Activated CD8-positive, alpha-beta memory T cell treated with anti-CD3 and anti-CD28 coated beads, Interleukin-2, amount 10 ng/mL, durations not matched to agents 7 days and 5 days (primary cell): ENCODE results near the gene CCDC93. TPM values are rescaled to one million over a fixed set of nuclear protein-coding genes. Genes with fewer than 3 reads are reported as not detected.
"Not testable (repeated sequence)": the region's sequence is repeated elsewhere in the genome, so short reads cannot be mapped to it uniquely, and the experiment has no call there.

Experiments
- ATAC-seq: fragments of 150-1000 bp; cut with Tn5 transposase; one replicate; pipeline ENCODE4 v1.10.0; 2021; ENCODE audit warnings: moderate library complexity
- CTCF ChIA-PET: fragments of 350-600 bp; sonication (Branson Sonifier 250); formaldehyde crosslinking; loops from one replicate; lab custom pipeline; 2021; ENCODE audit warnings: antibody characterized with exemption; lab: Charles Lee
- DNase-seq: peaks from one replicate; pipeline ENCODE4 v3.0.0-alpha.2; 2020
- H3K27ac Mint-ChIP-seq: one replicate; pipeline ENCODE4 v1.8.0; 2021; ENCODE audit warnings: mild to moderate bottlenecking, mixed read lengths
- H3K27me3 Mint-ChIP-seq: one replicate; pipeline ENCODE4 v1.8.0; 2021; ENCODE audit warnings: mixed read lengths
- H3K36me3 Mint-ChIP-seq: one replicate; pipeline ENCODE4 v1.8.0; 2021; ENCODE audit warnings: mild to moderate bottlenecking, mixed read lengths
- H3K4me1 Mint-ChIP-seq: one replicate; pipeline ENCODE4 v1.8.0; 2021; ENCODE audit warnings: mixed read lengths
- H3K4me3 Mint-ChIP-seq: one replicate; pipeline ENCODE4 v1.8.0; 2021; ENCODE audit warnings: mild to moderate bottlenecking, moderate library complexity, mixed read lengths
- H3K9me3 Mint-ChIP-seq: one replicate; pipeline ENCODE4 v1.8.0; 2022; ENCODE audit warnings: low read depth, mixed read lengths
- total RNA-seq, 2 experiments: library from RNA; stranded (reverse); gene quantifications; one replicate each; pipeline ENCODE4 v1.2.3, GENCODE V29; 2021

Gene CCDC93
- total RNA-seq, 2 experiments from 2014 or later: 36.9 to 42.0 TPM

- CTCF ChIA-PET: interaction anchor here (0.7 to 4.7 kb wide), 17 partner anchors 8 to 850 kb away, joined by 3 to 13 read pairs (median 3); partner anchors contain the start of gene CCDC93
- no peak overlapping the region for H3K4me3 Mint-ChIP-seq
- H3K9me3 Mint-ChIP-seq: peaks cover 4% of the 10 kb centered on the region
- peak; percentile 62 for DNase-seq
- H3K27me3 Mint-ChIP-seq: peaks cover 60% of the 10 kb centered on the region
- H3K4me1 Mint-ChIP-seq: peaks cover 2% of the 10 kb centered on the region
- H3K27ac Mint-ChIP-seq: no peak overlapping the region
- peaks cover 4% of the 10 kb centered on the region for H3K36me3 Mint-ChIP-seq
- ATAC-seq: peak; percentile 67
Observed at GRCh38 chr2:118032169-118033013, 18.5 kb upstream of the CCDC93 start.

- Mint-ChIP-seq H3K9me3 (peaks cover 4% of the 10 kb centered on the region), H3K27me3 (peaks cover 59% of the 10 kb centered on the region), H3K4me3 (no peak overlapping the region), H3K27ac (no peak overlapping the region), H3K4me1 (peaks cover 2% of the 10 kb centered on the region), H3K36me3 (peaks cover 4% of the 10 kb centered on the region)
- CTCF ChIA-PET: interaction anchor here (1.2 to 1.7 kb wide), 2 partner anchors 17 to 37 kb away, joined by 3 to 10 read pairs; partner anchors contain the start of gene CCDC93
- ATAC-seq (no peak), DNase-seq (no peak)
Observed at GRCh38 chr2:118031566-118031965, 17.7 kb upstream of the CCDC93 start.

- Mint-ChIP-seq H3K9me3 (no peaks in the 10 kb centered on the region), H3K4me3 (no peak overlapping the region), H3K27ac (no peak overlapping the region), H3K27me3 (peaks cover 53% of the 10 kb centered on the region), H3K36me3 (no peaks in the 10 kb centered on the region), H3K4me1 (peaks cover 2% of the 10 kb centered on the region)
- CTCF ChIA-PET: interaction anchor here (1.0 to 1.5 kb wide), 4 partner anchors 15 to 26 kb away, joined by 3 to 6 read pairs (median 4); partner anchors contain the start of gene CCDC93
- no peak for ATAC-seq
- no peak for DNase-seq
Observed at GRCh38 chr2:118029025-118029424, 15.2 kb upstream of the CCDC93 start.

GRCh38 chr2:118021356-118021755 is 7.5 kb upstream of the CCDC93 start:
- DNase-seq: no peak
- CTCF ChIA-PET: interaction anchor here (1.0 to 2.2 kb wide), 4 partner anchors 12 to 26 kb away, joined by 3 to 7 read pairs (median 3); no protein-coding TSS in a partner anchor
- ATAC-seq: no peak
- Mint-ChIP-seq H3K4me3 (no peak overlapping the region), H3K4me1 (peaks cover 8% of the 10 kb centered on the region), H3K36me3 (peaks cover 2% of the 10 kb centered on the region), H3K27ac (no peak overlapping the region), H3K9me3 (no peaks in the 10 kb centered on the region), H3K27me3 (peaks cover 8% of the 10 kb centered on the region)

GRCh38 chr2:118019821-118020220 is 6.0 kb upstream of the CCDC93 start:
- Mint-ChIP-seq H3K4me1 (peaks cover 14% of the 10 kb centered on the region), H3K9me3 (no peaks in the 10 kb centered on the region), H3K27ac (no peak overlapping the region), H3K4me3 (no peak overlapping the region), H3K36me3 (peaks cover 2% of the 10 kb centered on the region), H3K27me3 (peaks cover 6% of the 10 kb centered on the region)
- no peak for DNase-seq
- CTCF ChIA-PET: interaction anchor here (1.0 kb wide), 1 partner anchor 13 kb away, joined by 3 read pairs; no protein-coding TSS in a partner anchor
- ATAC-seq: no peak

- CTCF ChIA-PET: interaction anchor here (1.7 to 2.7 kb wide), 3 partner anchors 13 to 202 kb away, joined by 5 to 11 read pairs (median 7); partner anchors contain the start of gene DDX18
- H3K27me3 Mint-ChIP-seq: no peaks in the 10 kb centered on the region
- H3K36me3 Mint-ChIP-seq: peaks cover 3% of the 10 kb centered on the region
- H3K4me1 Mint-ChIP-seq: peaks cover 27% of the 10 kb centered on the region
- H3K27ac Mint-ChIP-seq: no peak overlapping the region
- ATAC-seq: no peak
- H3K9me3 Mint-ChIP-seq: no peaks in the 10 kb centered on the region
- DNase-seq: peak; percentile 48
- H3K4me3 Mint-ChIP-seq: no peak overlapping the region
Observed at GRCh38 chr2:118016911-118017310, 3.0 kb upstream of the CCDC93 start.

- H3K9me3 Mint-ChIP-seq, H3K27ac Mint-ChIP-seq: not testable (repeated sequence)
- peaks cover 33% of the 10 kb centered on the region for H3K4me1 Mint-ChIP-seq
Observed at GRCh38 chr2:118015761-118016160, 1.9 kb upstream of the CCDC93 start.

GRCh38 chr2:118014492-118014824 is 588 bp upstream of the CCDC93 start:
- CTCF ChIA-PET: interaction anchor here (0.7 to 3.0 kb wide), 7 partner anchors 11 to 200 kb away, joined by 3 to 52 read pairs (median 4); partner anchors contain the start of genes DDX18 and INSIG2
- no peaks in the 10 kb centered on the region for H3K9me3 Mint-ChIP-seq
- ATAC-seq (no peak), DNase-seq (no peak)
- H3K27ac Mint-ChIP-seq: peak overlapping the region; percentile 79
- H3K4me3 Mint-ChIP-seq: peak overlapping the region; percentile 87
- no peaks in the 10 kb centered on the region for H3K27me3 Mint-ChIP-seq
- peaks cover 14% of the 10 kb centered on the region for H3K36me3 Mint-ChIP-seq
- peaks cover 39% of the 10 kb centered on the region for H3K4me1 Mint-ChIP-seq

More at GRCh38 chr2:118015761-118016160, 1.9 kb upstream of the CCDC93 start:
- DNase-seq, ATAC-seq, H3K4me3 Mint-ChIP-seq, H3K36me3 Mint-ChIP-seq, H3K27me3 Mint-ChIP-seq: not testable (repeated sequence)
- CTCF ChIA-PET: interaction anchor here (2.7 to 3.0 kb wide), 2 partner anchors 12 to 201 kb away, joined by 11 to 52 read pairs; partner anchors contain the start of gene DDX18

- Mint-ChIP-seq H3K27me3 (no peaks in the 10 kb centered on the region), H3K4me1 (peaks cover 39% of the 10 kb centered on the region), H3K4me3 (peak overlapping the region; percentile 87)
Observed at GRCh38 chr2:118013221-118013723, 598 bp downstream of the CCDC93 start.

GRCh38 chr2:118012778-118013177 is 1.1 kb downstream of the CCDC93 start:
- Mint-ChIP-seq H3K4me1 (peaks cover 39% of the 10 kb centered on the region), H3K27ac (peak overlapping the region; percentile 72), H3K4me3 (peak overlapping the region; percentile 87), H3K27me3 (no peaks in the 10 kb centered on the region), H3K9me3 (no peaks in the 10 kb centered on the region), H3K36me3 (peaks cover 18% of the 10 kb centered on the region)
- DNase-seq (no peak), ATAC-seq (no peak)
- CTCF ChIA-PET: interaction anchor here (2.3 kb wide), 2 partner anchors 10 to 198 kb away, joined by 10 to 19 read pairs; partner anchors contain the start of gene DDX18

More at GRCh38 chr2:118013221-118013723, 598 bp downstream of the CCDC93 start:
- CTCF ChIA-PET: interaction anchor here (1.0 to 3.0 kb wide), 5 partner anchors 10 to 199 kb away, joined by 3 to 52 read pairs (median 18); partner anchors contain the start of gene DDX18
- no peaks in the 10 kb centered on the region for H3K9me3 Mint-ChIP-seq
- peaks cover 14% of the 10 kb centered on the region for H3K36me3 Mint-ChIP-seq
- peak; percentile 28 for ATAC-seq
- peak; percentile 55 for DNase-seq
- H3K27ac Mint-ChIP-seq: peak overlapping the region; percentile 87

- CTCF ChIA-PET: interaction anchor here (2.3 kb wide), 1 partner anchor 196 kb away, joined by 10 read pairs; the partner anchor contains the start of gene DDX18
- no peak overlapping the region for H3K27ac Mint-ChIP-seq
- no peak for DNase-seq
Observed at GRCh38 chr2:118010473-118010872, 3.4 kb downstream of the CCDC93 start.

GRCh38 chr2:118006861-118007260 is 7.0 kb downstream of the CCDC93 start:
- no peak overlapping the region for H3K4me3 Mint-ChIP-seq
- CTCF ChIA-PET: interaction anchor here (0.8 to 5.5 kb wide), 2 partner anchors 10 to 193 kb away, joined by 3 to 72 read pairs; partner anchors contain the start of gene DDX18
- peaks cover 23% of the 10 kb centered on the region for H3K4me1 Mint-ChIP-seq
- no peaks in the 10 kb centered on the region for H3K27me3 Mint-ChIP-seq
- ATAC-seq (no peak), DNase-seq (no peak)
- peaks cover 39% of the 10 kb centered on the region for H3K36me3 Mint-ChIP-seq
- H3K9me3 Mint-ChIP-seq: no peaks in the 10 kb centered on the region
- H3K27ac Mint-ChIP-seq: no peak overlapping the region

More at GRCh38 chr2:118010473-118010872, 3.4 kb downstream of the CCDC93 start:
- no peak for ATAC-seq
- no peaks in the 10 kb centered on the region for H3K27me3 Mint-ChIP-seq
- H3K4me1 Mint-ChIP-seq: peaks cover 32% of the 10 kb centered on the region
- no peaks in the 10 kb centered on the region for H3K9me3 Mint-ChIP-seq
- H3K36me3 Mint-ChIP-seq: peaks cover 30% of the 10 kb centered on the region
- H3K4me3 Mint-ChIP-seq: no peak overlapping the region

GRCh38 chr2:118006326-118006725 is 7.5 kb downstream of the CCDC93 start:
- ATAC-seq (no peak), DNase-seq (no peak)
- CTCF ChIA-PET: interaction anchor here (0.8 to 5.5 kb wide), 2 partner anchors 10 to 192 kb away, joined by 3 to 72 read pairs; partner anchors contain the start of gene DDX18
- Mint-ChIP-seq H3K27ac (no peak overlapping the region), H3K27me3 (no peaks in the 10 kb centered on the region), H3K36me3 (peaks cover 40% of the 10 kb centered on the region), H3K9me3 (no peaks in the 10 kb centered on the region), H3K4me3 (no peak overlapping the region), H3K4me1 (peaks cover 17% of the 10 kb centered on the region)
